Activated naive CD8-positive, alpha-beta T cell treated with anti-CD3 and anti-CD28 coated beads, Interleukin-2, amount 50 U/mL, for 16 hours (primary cell): Measurements from ENCODE around the gene CDK8.

Source experiments
- DNase-seq: peaks from one replicate; pipeline ENCODE4 v3.0.0-alpha.2; 2020; ENCODE audit warnings: low read depth, low spot score

The CDK8 gene

GRCh38 chr13:26442541-26442940 is 188.6 kb downstream of the CDK8 start:
- no peak for DNase-seq

- DNase-seq, result no peak
Observed at GRCh38 chr13:26445092-26445491, 191.2 kb downstream of the CDK8 start.

GRCh38 chr13:26446751-26447150 is 192.8 kb downstream of the CDK8 start:
- DNase-seq, result no peak

GRCh38 chr13:26448032-26448431 is 194.1 kb downstream of the CDK8 start:
- DNase-seq, result no peak

- no peak for DNase-seq
Observed at GRCh38 chr13:26449063-26449848, 195.3 kb downstream of the CDK8 start.
